ENCODE measurements around the gene PPP2R2B.

PPP2R2B gene

GRCh38 chr5:146766013-146766412 lies 112.5 kb downstream of the PPP2R2B start:
- no peaks in the 10 kb centered on the region for H3K9me3 Mint-ChIP-seq
- H3K4me1 Mint-ChIP-seq (ENCODE audit: low read depth), result peaks cover 9% of the 10 kb centered on the region
- no peaks in the 10 kb centered on the region for H3K36me3 Mint-ChIP-seq (ENCODE audit: low read depth)
- H3K27ac Mint-ChIP-seq, result no peak overlapping the region
- H3K27me3 Mint-ChIP-seq (ENCODE audit: low read depth), result no peaks in the 10 kb centered on the region
- H3K4me3 Mint-ChIP-seq, result no peak overlapping the region

- Mint-ChIP-seq H3K4me1 (ENCODE audit: low read depth) (peaks cover 9% of the 10 kb centered on the region), H3K4me3 (no peak overlapping the region), H3K27ac (no peak overlapping the region), H3K36me3 (ENCODE audit: low read depth) (no peaks in the 10 kb centered on the region), H3K9me3 (no peaks in the 10 kb centered on the region), H3K27me3 (ENCODE audit: low read depth) (no peaks in the 10 kb centered on the region)
These were observed 113.3 kb downstream of the PPP2R2B start for GRCh38 chr5:146765089-146765832.

- peaks cover 6% of the 10 kb centered on the region for H3K27me3 Mint-ChIP-seq (ENCODE audit: low read depth)
- H3K4me3 Mint-ChIP-seq, result no peak overlapping the region
- no peaks in the 10 kb centered on the region for H3K36me3 Mint-ChIP-seq (ENCODE audit: low read depth)
- no peaks in the 10 kb centered on the region for H3K9me3 Mint-ChIP-seq
- no peak overlapping the region for H3K27ac Mint-ChIP-seq
- H3K4me1 Mint-ChIP-seq (ENCODE audit: low read depth), result peaks cover 10% of the 10 kb centered on the region
These were observed 115.7 kb downstream of the PPP2R2B start for GRCh38 chr5:146762830-146763229.

- H3K9me3 Mint-ChIP-seq, result no peaks in the 10 kb centered on the region
These were observed 116.7 kb downstream of the PPP2R2B start for GRCh38 chr5:146761811-146762210.

GRCh38 chr5:146758938-146759337 lies 119.6 kb downstream of the PPP2R2B start:
- Mint-ChIP-seq H3K4me1 (ENCODE audit: low read depth) (peaks cover 1% of the 10 kb centered on the region), H3K27ac (no peak overlapping the region), H3K27me3 (ENCODE audit: low read depth) (peaks cover 15% of the 10 kb centered on the region), H3K4me3 (no peak overlapping the region), H3K36me3 (ENCODE audit: low read depth) (no peaks in the 10 kb centered on the region), H3K9me3 (no peaks in the 10 kb centered on the region)

More at GRCh38 chr5:146761811-146762210, 116.7 kb downstream of the PPP2R2B start:
- no peak overlapping the region for H3K27ac Mint-ChIP-seq
- H3K27me3 Mint-ChIP-seq (ENCODE audit: low read depth), result peaks cover 12% of the 10 kb centered on the region
- H3K4me3 Mint-ChIP-seq, result no peak overlapping the region
- H3K4me1 Mint-ChIP-seq (ENCODE audit: low read depth), result peaks cover 10% of the 10 kb centered on the region
- H3K36me3 Mint-ChIP-seq (ENCODE audit: low read depth), result no peaks in the 10 kb centered on the region

GRCh38 chr5:146758076-146758475 lies 120.5 kb downstream of the PPP2R2B start:
- H3K4me3 Mint-ChIP-seq, result no peak overlapping the region
- no peak overlapping the region for H3K27ac Mint-ChIP-seq
- H3K36me3 Mint-ChIP-seq (ENCODE audit: low read depth), result no peaks in the 10 kb centered on the region
- H3K27me3 Mint-ChIP-seq (ENCODE audit: low read depth), result peaks cover 15% of the 10 kb centered on the region
- peaks cover 6% of the 10 kb centered on the region for H3K4me1 Mint-ChIP-seq (ENCODE audit: low read depth)
- H3K9me3 Mint-ChIP-seq, result no peaks in the 10 kb centered on the region

GRCh38 chr5:146756546-146756945 lies 122.0 kb downstream of the PPP2R2B start:
- peaks cover 21% of the 10 kb centered on the region for H3K4me1 Mint-ChIP-seq (ENCODE audit: low read depth)
- peaks cover 15% of the 10 kb centered on the region for H3K27me3 Mint-ChIP-seq (ENCODE audit: low read depth)
- H3K4me3 Mint-ChIP-seq, result no peak overlapping the region
- peaks cover 2% of the 10 kb centered on the region for H3K36me3 Mint-ChIP-seq (ENCODE audit: low read depth)
- H3K9me3 Mint-ChIP-seq, result peaks cover 2% of the 10 kb centered on the region
- no peak overlapping the region for H3K27ac Mint-ChIP-seq

GRCh38 chr5:146755793-146756192 lies 122.8 kb downstream of the PPP2R2B start:
- Mint-ChIP-seq H3K9me3 (peaks cover 10% of the 10 kb centered on the region), H3K4me3 (no peak overlapping the region), H3K27ac (no peak overlapping the region), H3K4me1 (ENCODE audit: low read depth) (peaks cover 27% of the 10 kb centered on the region), H3K36me3 (ENCODE audit: low read depth) (peaks cover 5% of the 10 kb centered on the region), H3K27me3 (ENCODE audit: low read depth) (peaks cover 15% of the 10 kb centered on the region)

- Mint-ChIP-seq H3K27me3 (ENCODE audit: low read depth) (peaks cover 13% of the 10 kb centered on the region), H3K4me3 (no peak overlapping the region), H3K36me3 (ENCODE audit: low read depth) (peaks cover 5% of the 10 kb centered on the region), H3K9me3 (peaks cover 11% of the 10 kb centered on the region), H3K4me1 (ENCODE audit: low read depth) (peaks cover 29% of the 10 kb centered on the region), H3K27ac (no peak overlapping the region)
These were observed 123.9 kb downstream of the PPP2R2B start for GRCh38 chr5:146754621-146755020.

GRCh38 chr5:146753641-146754040 lies 124.9 kb downstream of the PPP2R2B start:
- Mint-ChIP-seq H3K36me3 (ENCODE audit: low read depth) (peaks cover 5% of the 10 kb centered on the region), H3K27ac (no peak overlapping the region), H3K4me3 (no peak overlapping the region), H3K27me3 (ENCODE audit: low read depth) (peaks cover 9% of the 10 kb centered on the region), H3K4me1 (ENCODE audit: low read depth) (peaks cover 27% of the 10 kb centered on the region), H3K9me3 (peaks cover 16% of the 10 kb centered on the region)

- peak overlapping the region; percentile 92 for H3K27ac Mint-ChIP-seq
- H3K4me3 Mint-ChIP-seq, result peak overlapping the region; percentile 47
- H3K36me3 Mint-ChIP-seq (ENCODE audit: low read depth), result peaks cover 5% of the 10 kb centered on the region
- H3K4me1 Mint-ChIP-seq (ENCODE audit: low read depth), result peaks cover 27% of the 10 kb centered on the region
- peaks cover 22% of the 10 kb centered on the region for H3K9me3 Mint-ChIP-seq
- peaks cover 4% of the 10 kb centered on the region for H3K27me3 Mint-ChIP-seq (ENCODE audit: low read depth)
These were observed 126.7 kb downstream of the PPP2R2B start for GRCh38 chr5:146751781-146752401.

- Mint-ChIP-seq H3K9me3 (peaks cover 22% of the 10 kb centered on the region), H3K27me3 (ENCODE audit: low read depth) (no peaks in the 10 kb centered on the region), H3K4me1 (ENCODE audit: low read depth) (peaks cover 27% of the 10 kb centered on the region), H3K36me3 (ENCODE audit: low read depth) (peaks cover 5% of the 10 kb centered on the region), H3K4me3 (no peak overlapping the region), H3K27ac (no peak overlapping the region)
These were observed 127.5 kb downstream of the PPP2R2B start for GRCh38 chr5:146751054-146751453.

- Mint-ChIP-seq H3K4me1 (ENCODE audit: low read depth) (peaks cover 27% of the 10 kb centered on the region), H3K9me3 (peaks cover 22% of the 10 kb centered on the region), H3K27me3 (ENCODE audit: low read depth) (no peaks in the 10 kb centered on the region), H3K27ac (no peak overlapping the region), H3K4me3 (no peak overlapping the region), H3K36me3 (ENCODE audit: low read depth) (peaks cover 5% of the 10 kb centered on the region)
These were observed 130.0 kb downstream of the PPP2R2B start for GRCh38 chr5:146748533-146748932.

- Mint-ChIP-seq H3K9me3 (peaks cover 15% of the 10 kb centered on the region), H3K27me3 (ENCODE audit: low read depth) (no peaks in the 10 kb centered on the region), H3K4me3 (no peak overlapping the region), H3K27ac (no peak overlapping the region), H3K36me3 (ENCODE audit: low read depth) (no peaks in the 10 kb centered on the region), H3K4me1 (ENCODE audit: low read depth) (peaks cover 4% of the 10 kb centered on the region)
These were observed 132.5 kb downstream of the PPP2R2B start for GRCh38 chr5:146745931-146746577.
